Right atrium auricular region (tissue), 2 donors: ENCODE results near the gene NR2F6. TPM values are rescaled to one million over a fixed set of nuclear protein-coding genes. Genes with fewer than 3 reads are reported as not detected.

ENCODE experiments used
- DNase-seq: peaks from one replicate; pipeline ENCODE4 v3.0.0-alpha.2; 2019; ENCODE audit warnings: low spot score
- H3K27ac ChIP-seq, 2 donors: fragments of 200-600 bp; sonication (generic); 1 replicate in 1 of 2; 2 replicates in 1 of 2; pipeline ENCODE4 v1.5.1; 2016 to 2019
- H3K27me3 ChIP-seq, 2 donors: fragments of 200-600 bp; sonication (generic); one replicate each; pipeline versions ENCODE4 v1.5.1 to v1.6.0; 2017 to 2019
- H3K36me3 ChIP-seq: fragments of 200-600 bp; sonication (generic); one replicate; pipeline ENCODE4 v1.5.1; 2016
- H3K4me1 ChIP-seq, 2 donors: fragments of 200-600 bp; sonication (generic); one replicate each; pipeline versions ENCODE4 v1.5.1 to v1.6.0; 2017 to 2019
- H3K4me3 ChIP-seq, 2 donors: fragments of 200-600 bp; sonication (generic); 1 replicate in 1 of 2; 2 replicates in 1 of 2; pipeline ENCODE4 v1.5.1; 2017 to 2019; ENCODE audit warnings: mild to moderate bottlenecking in 1 of 2, moderate library complexity in 1 of 2
- H3K9me3 ChIP-seq, 2 donors: fragments of 200-600 bp; sonication (generic); one replicate each; pipeline ENCODE4 v1.5.1; 2019
- total RNA-seq, 2 donors: library from RNA; depleted of rRNA; stranded (reverse); fragments of >200 nt; gene quantifications; one replicate each; pipeline ENCODE4 v1.1.0, GENCODE V29; 2016
- TF ChIP-seq, protein P1 (sequence below), 2 donors: fragments of 200-600 bp; sonication (generic); IDR thresholded peaks; one replicate each; pipeline ENCODE4 v1.5.1; 2019; ENCODE audit warnings: antibody characterized with exemption in 2 of 2

The NR2F6 gene
- 10 to 100 TPM; 63.6 to 69.7 TPM for total RNA-seq

DNA sequence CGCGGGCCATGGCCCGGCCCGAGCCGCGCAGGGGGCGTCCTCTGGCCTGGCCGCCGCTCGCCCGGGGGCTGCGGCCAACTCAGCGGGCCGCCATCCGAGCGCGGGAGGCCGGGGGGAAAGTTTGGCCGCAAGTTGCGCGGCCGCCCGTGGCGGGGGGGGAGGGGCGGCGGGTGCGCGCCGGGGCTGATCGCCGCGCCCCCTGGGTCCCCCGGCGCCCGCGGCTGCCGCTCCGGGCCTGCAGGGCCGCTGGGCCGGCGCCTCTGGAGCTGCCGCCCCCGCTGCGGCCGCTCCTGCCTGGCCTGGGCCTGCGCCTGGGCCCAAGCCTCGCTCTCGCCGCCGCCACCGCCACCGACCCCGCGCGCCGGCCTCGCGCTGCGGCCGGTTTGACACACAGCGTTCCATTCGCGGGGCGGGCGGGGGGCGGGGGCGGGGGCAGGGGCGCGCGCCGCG lies at the start of gene NR2F6:
NR2F6 (minus strand) TSS at position 385 of the 450 bp plus-strand sequence. CDS start 699 bp downstream, outside the sequence.
- Histone ChIP-seq H3K4me3 (peak within 1 kb of the TSS; percentile 67 to 78), H3K4me1 (peaks cover 0 to 41% of the 10 kb centered on the region in 2 donors), H3K9me3 (no peaks in the 10 kb centered on the region), H3K27me3 (no peaks in the 10 kb centered on the region), H3K27ac (peak within 1 kb of the TSS; percentile 78 to 86), H3K36me3 (no peaks in the 10 kb centered on the region)
- no peak for DNase-seq
- TF ChIP-seq, protein P1, sequence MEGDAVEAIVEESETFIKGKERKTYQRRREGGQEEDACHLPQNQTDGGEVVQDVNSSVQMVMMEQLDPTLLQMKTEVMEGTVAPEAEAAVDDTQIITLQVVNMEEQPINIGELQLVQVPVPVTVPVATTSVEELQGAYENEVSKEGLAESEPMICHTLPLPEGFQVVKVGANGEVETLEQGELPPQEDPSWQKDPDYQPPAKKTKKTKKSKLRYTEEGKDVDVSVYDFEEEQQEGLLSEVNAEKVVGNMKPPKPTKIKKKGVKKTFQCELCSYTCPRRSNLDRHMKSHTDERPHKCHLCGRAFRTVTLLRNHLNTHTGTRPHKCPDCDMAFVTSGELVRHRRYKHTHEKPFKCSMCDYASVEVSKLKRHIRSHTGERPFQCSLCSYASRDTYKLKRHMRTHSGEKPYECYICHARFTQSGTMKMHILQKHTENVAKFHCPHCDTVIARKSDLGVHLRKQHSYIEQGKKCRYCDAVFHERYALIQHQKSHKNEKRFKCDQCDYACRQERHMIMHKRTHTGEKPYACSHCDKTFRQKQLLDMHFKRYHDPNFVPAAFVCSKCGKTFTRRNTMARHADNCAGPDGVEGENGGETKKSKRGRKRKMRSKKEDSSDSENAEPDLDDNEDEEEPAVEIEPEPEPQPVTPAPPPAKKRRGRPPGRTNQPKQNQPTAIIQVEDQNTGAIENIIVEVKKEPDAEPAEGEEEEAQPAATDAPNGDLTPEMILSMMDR (IDR thresholded peaks at IDR 0.05) = no peak

- no peaks in the 10 kb centered on the region for H3K9me3 ChIP-seq
- TF ChIP-seq, protein P1 (IDR thresholded peaks at IDR 0.05) = no peak
- H3K27me3 ChIP-seq = no peaks in the 10 kb centered on the region
- no peak for DNase-seq
- no peak overlapping the region for H3K4me3 ChIP-seq
- H3K4me1 ChIP-seq = peaks cover 0 to 17% of the 10 kb centered on the region in 2 donors
- H3K27ac ChIP-seq = no peak overlapping the region
- H3K36me3 ChIP-seq = peaks cover 6% of the 10 kb centered on the region
Observed at GRCh38 chr19:17294051-17294891, 48.6 kb upstream of the NR2F6 start.

DNA sequence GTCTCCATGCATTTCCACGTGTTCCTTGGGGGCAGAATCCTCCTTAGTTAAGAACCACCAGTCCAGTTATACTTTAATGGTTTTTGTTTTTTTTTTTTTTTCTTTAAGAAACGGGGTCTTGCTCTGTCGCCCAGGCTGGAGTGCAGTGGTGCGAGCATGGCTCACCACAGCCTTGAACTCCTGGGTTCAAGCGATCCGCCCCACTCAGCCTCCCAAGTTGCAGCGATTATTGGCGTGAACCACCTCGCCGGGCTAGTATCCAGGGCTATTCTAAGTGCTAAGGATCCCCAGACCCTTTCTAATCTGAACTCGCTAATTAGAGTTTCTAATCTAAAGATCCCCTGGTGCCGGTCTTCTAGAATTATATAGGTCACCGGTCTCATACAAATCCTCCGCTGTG lies 47.9 kb upstream of the NR2F6 start:
- H3K4me3 ChIP-seq = no peak overlapping the region
- H3K36me3 ChIP-seq = peaks cover 6% of the 10 kb centered on the region
- no peaks in the 10 kb centered on the region for H3K27me3 ChIP-seq
- no peak overlapping the region for H3K27ac ChIP-seq
- peaks cover 0 to 17% of the 10 kb centered on the region in 2 donors for H3K4me1 ChIP-seq
- DNase-seq = no peak
- H3K9me3 ChIP-seq = no peaks in the 10 kb centered on the region
- TF ChIP-seq, protein P1 (IDR thresholded peaks at IDR 0.05) = no peak

DNA sequence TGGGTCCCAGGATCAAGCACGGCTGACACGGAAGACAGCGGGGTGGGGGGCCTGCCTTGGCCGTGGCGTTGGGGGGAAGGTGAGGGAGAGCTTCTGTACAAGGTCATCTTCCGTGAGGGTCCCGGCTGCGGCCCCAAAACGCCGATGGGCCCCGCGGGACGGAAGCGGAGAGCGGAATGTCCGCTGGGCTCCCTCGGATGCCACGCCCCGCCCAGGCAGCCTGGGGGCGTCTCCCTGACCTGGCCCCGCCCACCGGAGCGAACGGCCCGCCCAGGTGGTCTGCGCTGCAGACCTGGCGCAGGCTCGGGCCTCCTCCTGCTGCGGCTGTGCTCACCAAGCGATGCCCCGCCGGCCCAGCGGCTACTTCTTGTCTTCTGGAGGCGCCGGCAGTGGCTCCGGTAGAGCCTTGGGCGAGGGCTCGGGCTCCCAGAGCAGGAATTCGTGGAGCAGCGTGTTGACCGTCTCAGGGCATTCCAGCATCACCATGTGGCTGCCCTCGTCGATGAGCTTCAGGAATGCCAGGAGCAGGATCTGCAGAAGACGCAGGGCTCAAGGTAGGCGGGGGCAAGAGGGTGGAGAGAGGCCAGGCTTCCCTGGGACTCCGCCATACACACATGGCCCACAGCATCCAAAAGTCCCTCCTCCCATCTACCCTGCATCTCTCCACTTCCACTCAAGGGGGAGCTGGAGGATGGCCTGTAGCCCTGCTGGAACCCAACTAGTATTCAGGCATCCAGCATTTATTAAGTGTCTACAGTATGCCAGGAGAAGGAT lies 46.8 kb upstream of the NR2F6 start:
- peak; percentile 82 for DNase-seq
- Histone ChIP-seq H3K27ac (peak overlapping the region; percentile 50 to 53), H3K4me1 (peaks cover 0 to 17% of the 10 kb centered on the region in 2 donors), H3K9me3 (no peaks in the 10 kb centered on the region), H3K4me3 (peak overlapping the region; percentile 20 to 56), H3K36me3 (no peaks in the 10 kb centered on the region), H3K27me3 (no peaks in the 10 kb centered on the region)
- TF ChIP-seq, protein P1 (IDR thresholded peaks at IDR 0.05) = peak; percentile 50 to 73

DNA sequence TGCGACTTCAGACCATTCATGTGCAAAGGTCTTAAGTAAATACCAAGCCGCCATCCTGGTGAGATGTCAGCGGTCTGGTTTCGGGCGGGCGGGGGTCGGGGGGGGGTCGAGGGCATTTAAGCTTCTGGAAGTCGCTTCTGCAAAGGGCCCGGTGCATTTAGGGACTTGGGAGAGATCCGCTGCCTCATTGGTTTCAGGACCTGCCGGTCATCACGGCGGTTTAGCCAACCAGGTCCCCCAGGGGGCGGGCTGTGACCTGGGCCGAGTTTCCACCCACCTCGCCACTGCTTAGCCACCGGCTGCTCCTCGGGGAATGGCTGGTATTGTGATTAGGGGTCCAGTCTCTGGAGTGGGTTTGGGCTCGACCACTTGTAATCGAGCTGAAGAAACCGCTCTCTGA lies 43.8 kb upstream of the NR2F6 start:
- H3K9me3 ChIP-seq = no peaks in the 10 kb centered on the region
- DNase-seq = no peak

More for the DNA sequence above, 43.8 kb upstream of the NR2F6 start:
- TF ChIP-seq, protein P1 (IDR thresholded peaks at IDR 0.05) = peak in 1 of 2 donors; percentile 26
- Histone ChIP-seq H3K4me3 (peak overlapping the region in 1 of 2 donors; percentile 25), H3K27me3 (no peaks in the 10 kb centered on the region), H3K27ac (no peak overlapping the region), H3K4me1 (peaks cover 0 to 17% of the 10 kb centered on the region in 2 donors), H3K36me3 (no peaks in the 10 kb centered on the region)
